DMS53 treated with DMSO at 0.1 percent for 48 hours (cell line): Measurements from ENCODE around the gene DPYD.

Experiments
- DNase-seq: peaks from one replicate; lab custom pipeline; 2025; ENCODE audit not compliant: unreplicated experiment; lab: John Stamatoyannopoulos, UW

DPYD gene

DNA sequence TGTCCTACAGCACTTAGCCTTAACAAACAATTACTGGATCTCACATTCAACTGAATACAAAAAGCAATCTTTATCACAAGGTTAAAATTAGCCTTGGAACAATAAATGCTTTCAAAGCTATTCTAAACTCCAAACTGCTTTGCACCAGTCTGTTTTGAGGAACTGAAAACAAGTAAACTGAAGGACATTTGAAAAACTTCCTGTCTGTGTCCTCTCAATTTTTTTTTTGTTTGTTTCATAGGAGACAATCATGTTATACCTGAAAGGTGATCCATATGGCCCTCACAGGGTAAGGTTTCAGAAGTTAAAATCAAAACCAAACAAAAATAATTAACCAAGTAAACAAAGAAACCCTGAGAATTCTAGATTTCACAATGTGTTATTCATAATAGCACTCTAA, 459.1 kb downstream of the DPYD start:
- DNase-seq, result no peak

DNA sequence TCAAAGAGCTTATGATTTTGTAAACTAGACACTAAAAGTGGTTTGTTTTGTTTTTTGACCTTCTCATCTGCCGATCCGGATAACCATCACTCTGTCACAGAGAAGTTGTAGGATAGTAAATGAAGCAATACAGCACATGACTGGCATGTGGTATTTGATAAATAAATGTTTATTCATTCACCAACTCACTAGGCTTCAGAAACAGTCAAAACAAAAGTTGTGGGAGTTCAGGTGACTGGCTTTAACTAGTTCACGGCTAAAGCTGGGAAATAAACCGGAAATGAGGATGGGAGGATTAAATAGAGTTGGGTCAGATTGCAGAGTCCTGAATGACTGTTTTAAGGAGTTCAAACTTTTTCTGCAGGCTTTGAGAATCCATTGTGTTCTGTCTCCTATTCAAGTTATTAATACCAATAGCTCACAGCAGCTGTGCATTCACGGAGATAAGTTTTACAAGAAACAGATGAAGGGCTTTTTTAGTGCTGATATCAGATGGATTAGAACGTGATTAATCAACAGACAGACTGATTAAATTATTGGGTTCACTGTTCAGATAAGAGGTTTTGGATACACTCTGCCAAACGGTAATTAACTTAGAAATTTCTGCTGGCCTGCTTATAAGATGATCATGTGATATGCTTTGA, 463.3 kb downstream of the DPYD start:
- DNase-seq, result no peak

DNA sequence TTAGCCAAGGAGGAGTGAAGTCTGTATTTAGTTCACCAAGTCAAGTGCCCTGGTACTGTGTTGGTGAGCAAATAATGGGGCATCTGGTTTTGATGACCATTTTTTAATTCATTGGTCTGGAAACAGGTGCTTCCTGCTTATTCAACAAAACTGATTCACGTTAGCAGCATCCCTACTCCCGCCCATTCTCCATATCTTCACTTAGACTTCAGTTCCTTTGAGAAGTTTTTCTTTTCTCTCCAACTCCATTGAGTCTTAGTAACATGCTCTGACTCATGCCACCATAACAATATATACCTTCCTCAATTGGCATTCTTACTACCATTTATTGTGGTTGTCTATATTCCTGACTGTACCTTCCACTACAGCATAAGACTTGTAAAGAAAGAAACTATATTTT, 468.9 kb downstream of the DPYD start:
- DNase-seq, result no peak

DNA sequence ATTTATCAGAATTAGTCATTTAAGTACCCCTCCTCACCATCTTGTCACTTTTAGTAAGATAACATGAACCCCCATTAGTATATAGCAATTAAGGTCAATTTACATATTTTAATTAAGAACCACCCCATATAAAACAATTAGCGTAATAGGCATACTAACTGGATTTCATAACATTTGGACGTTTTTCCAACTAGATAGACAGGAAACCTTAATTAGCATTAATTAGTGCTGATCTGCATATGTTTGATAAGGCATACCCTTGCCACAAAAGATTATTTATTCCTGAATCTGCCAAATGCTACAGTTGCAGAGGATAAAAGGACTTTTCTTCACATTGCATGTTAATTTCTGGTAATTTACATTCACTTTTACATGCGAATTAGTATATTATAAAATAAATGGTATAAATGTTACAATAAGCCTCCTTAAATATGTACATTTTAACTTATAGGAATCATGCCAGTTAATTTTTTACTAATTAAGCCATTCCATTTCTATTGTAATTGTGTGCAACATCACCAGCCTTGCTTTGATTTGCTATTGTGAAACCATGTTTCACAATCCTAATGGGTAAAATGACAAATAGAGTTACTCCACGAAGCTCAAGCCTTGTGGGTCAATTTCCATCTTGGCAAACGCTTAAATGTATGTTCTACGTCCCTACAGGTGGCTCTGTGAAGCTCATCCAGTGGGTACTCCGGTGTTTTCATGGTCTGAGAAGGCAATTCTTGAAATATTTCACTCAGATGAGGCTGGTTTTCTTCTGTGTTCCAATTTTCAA, 469.6 kb downstream of the DPYD start:
- no peak for DNase-seq

DNA sequence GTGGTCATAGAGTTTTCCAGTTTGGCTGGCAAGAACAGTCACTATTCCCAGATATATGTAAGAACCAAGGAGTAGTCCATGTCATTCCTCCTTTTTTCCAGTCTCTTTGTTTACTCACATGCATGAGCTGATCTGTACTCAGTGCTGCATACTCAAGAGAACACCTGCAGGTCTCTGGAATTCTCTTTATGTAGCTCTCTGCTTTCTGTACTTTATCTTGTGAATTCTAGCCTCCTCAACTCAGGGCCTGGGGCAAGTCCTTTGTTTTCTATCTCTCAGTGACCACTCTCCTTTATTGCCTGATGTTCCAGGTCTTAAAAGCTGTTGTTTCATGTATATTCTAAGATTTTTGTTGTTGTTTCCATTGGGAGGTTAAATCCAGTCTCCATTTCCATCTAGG, 478.9 kb downstream of the DPYD start:
- peak; percentile 28 for DNase-seq

DNA sequence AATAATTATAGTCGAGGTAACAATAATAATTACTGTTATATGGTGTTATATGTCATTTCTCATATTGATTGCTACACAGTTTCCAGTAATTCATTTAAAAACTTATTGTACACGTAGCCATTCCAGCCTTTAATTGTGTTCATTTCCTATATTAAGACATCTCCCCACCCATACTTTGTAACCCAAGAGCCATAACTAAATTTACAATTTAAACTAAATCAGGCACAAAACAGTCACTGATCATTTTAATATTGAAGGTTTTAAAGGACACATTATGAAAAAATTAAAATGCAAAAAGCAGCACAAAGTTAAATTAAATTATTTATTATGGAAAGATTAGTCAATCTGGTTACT, 487.0 kb downstream of the DPYD start:
- DNase-seq, result no peak

DNA sequence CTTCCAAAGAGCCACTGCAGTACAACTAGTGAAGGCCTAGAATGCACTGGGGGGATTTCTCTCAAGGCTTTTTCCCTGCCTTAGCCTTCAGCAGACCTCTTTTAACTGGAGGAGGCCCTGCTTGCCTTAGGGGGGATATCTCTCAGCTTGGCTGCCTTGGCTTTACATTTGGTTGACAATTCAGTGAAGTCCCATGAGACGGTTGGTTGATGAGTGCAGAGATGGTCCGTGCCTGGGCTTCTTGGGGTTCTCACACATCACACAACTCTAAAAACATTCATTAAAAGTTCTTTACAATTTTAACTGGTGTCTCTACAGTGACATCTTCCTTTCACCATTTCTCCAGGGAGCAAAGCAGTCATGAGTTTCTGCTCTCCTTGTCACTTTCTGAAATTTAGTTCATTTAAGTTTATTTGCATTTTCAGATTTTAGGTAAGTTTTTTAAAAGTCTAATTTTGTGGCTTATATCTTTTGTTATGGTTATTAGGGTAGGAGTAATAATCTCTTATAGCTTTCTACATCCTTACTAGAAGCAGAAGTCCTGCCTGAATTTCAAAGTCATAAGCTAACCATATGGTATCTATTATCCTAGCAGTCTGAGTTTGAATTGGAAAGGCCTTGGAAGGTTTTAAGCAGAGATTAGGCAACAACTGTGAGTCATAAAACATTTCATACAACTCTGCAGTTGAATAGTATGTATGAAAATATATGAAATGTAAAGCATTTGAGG, 487.6 kb downstream of the DPYD start:
- no peak for DNase-seq

DNA sequence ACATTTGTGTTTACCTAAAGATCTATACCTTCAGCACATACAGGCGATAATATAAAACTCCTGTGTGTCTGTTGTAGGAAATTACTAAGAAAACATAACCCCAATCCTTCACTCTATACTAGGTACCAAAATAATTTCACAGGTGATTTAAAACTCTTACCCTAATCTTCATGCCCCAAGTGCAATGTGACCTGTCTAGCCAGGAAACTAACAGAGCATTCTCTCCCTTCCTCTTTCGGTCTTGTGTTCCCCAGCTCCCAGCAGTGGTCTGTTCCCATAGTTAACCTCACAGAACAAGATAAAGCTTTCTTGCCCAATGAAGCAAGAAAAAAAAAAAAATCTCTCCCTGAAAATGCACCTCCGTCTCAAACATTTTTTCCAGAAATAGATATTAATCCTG, 493.5 kb downstream of the DPYD start:
- DNase-seq, result no peak

DNA sequence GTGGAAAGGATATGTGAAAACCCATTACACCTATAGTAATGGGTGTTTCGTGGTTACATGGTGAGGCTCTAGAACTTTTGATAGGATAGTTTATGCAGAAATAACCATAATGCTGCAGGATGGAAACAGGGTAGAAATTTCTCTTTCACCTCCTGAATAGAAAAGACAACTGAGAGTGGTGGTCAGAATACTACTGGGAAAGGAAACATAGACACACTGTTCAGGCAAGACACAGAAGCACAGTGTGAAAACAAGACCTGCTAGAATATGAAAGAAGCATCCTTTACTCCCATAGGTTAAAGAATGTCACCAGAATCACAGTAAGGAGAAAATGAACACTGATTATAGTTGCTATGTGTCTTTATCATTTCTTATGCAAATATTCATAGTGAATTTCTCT, 496.6 kb downstream of the DPYD start:
- DNase-seq, result no peak

DNA sequence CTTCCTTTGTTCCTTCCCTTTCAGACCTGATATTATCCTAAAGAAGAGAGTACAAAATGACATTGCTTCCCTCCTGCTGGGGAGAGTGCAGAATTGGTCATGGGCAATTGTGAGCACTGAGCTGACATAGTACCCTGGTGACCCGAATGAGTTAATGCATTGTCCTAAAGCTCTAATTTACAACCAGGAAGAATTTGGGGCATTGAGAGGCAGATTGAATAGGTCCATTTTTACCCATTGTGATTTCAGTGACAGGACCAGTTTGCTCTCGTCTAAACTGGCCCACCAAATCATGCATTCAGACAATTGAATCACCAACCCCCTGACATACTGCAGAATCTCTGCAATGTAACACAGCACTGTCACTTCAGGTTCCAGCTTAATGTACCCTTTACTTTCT, 497.4 kb downstream of the DPYD start:
- no peak for DNase-seq

DNA sequence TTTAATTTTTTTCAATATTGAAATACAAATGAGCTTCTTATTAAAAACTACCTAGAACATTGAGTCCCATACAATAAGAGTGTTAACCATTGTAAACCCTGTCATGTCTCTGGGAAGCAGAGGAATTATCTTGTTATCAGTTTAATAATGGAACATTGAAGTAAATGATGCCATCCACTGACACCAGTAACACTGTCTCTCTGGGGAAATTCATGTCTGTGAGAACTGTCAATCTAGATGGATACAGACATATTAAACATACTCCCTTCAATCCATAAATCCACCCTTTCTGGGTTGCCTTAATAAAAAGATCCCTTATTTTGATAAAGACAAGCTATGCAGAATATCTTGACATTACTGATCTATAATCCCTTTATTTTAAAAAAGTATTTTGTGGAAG, 503.2 kb downstream of the DPYD start:
- DNase-seq, result no peak

DNA sequence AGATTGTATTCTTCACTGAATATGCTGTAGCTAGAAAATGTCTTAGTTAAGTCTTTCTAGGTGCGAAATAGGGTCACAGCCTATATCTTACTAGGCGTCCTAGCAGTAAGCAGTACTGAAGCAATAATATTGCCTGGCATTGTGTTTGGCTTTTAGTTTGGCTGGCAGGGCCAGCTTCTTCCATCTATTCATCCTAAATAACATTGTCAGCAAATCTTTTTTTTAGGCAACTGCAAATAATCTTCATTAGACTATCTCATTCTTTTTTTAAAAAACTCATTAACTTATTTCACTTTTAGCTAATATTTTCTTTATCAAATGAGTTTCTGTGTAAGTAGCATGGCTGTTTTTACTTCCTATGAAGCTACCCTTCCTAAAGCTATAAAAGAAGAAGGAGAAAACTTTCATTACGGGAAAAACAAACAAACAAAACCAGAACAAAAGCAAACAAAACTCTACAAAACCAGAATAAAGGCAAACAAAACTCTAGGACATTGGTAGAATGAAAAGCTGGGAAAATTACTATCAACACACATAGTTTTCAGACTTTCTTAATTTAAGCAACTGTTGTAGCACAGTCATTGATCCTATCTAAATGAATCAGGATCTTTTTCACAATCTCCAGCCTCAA, 506.0 kb downstream of the DPYD start:
- DNase-seq, result peak; percentile 35

DNA sequence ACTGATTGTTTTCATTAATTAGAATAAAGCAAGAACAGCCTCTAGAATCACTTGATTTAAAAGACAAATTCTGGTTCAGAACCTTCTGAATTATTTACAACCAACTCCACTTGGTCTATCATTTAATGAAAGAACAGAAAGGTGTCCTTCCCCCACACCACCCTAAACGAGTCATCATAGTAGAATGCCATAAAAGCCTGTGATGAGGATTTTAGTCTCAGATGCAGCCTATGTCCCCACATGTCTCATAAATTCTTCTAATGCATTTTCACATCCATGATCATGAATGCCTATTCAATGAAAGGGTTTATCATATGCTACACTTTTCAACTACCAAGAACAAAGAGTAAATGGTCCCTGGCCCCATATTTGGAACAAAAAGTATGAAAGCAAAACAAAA, 508.1 kb downstream of the DPYD start:
- no peak for DNase-seq

DNA sequence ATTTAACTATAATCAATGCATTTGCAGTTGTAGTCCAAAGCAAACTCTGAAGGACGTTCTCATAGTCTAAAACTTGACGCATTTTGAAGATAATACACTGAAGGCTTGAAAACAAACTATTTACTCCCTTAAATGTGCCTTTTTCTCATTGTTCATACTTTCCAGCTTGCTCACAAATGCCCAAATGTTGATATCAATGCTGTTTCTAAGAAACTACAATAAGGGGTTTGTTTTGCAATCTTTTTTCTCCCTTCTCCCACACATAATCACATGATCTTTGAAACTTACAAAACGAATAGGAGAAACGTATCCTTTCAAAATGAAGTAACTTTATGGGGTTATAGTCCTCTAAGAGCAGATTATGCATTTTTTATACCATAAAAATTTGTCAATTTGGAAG, 508.7 kb downstream of the DPYD start:
- no peak for DNase-seq

DNA sequence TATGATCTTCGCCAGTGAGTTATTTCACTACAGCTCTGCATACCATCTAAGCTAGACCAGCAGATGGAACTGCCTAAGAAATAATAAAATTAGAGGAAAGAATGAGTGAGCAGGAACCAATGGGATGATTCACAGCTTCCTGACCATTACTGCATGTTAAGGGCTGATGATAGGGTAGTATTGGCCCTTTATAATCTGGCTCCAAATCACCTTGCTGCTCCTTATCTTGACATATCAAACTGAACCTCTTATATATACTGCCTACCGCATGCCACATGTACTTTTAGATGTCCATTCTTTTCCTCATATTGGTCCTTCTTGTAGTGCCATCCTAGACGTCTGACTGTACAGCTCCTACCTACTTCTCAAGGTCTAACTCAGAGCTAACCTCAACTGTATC, 524.4 kb downstream of the DPYD start:
- no peak for DNase-seq

DNA sequence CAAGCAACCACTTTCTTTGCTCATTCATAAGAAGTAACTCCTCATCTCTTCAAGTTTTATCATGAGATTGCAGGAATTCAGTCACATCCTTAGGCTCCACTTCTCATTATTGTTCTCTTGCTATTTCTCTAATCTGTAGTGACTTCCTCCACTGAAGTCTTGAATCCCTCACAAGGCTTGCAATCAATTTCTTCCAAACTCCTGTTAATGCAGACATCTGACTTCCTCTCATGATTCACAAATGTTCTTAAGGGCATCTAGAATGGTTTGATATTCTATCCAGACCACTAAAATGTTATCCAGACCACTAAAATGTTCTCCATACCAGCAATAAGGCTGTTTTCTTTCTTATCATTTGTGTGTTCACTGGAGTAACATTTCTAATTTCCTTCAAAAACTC, 528.1 kb downstream of the DPYD start:
- DNase-seq, result no peak

DNA sequence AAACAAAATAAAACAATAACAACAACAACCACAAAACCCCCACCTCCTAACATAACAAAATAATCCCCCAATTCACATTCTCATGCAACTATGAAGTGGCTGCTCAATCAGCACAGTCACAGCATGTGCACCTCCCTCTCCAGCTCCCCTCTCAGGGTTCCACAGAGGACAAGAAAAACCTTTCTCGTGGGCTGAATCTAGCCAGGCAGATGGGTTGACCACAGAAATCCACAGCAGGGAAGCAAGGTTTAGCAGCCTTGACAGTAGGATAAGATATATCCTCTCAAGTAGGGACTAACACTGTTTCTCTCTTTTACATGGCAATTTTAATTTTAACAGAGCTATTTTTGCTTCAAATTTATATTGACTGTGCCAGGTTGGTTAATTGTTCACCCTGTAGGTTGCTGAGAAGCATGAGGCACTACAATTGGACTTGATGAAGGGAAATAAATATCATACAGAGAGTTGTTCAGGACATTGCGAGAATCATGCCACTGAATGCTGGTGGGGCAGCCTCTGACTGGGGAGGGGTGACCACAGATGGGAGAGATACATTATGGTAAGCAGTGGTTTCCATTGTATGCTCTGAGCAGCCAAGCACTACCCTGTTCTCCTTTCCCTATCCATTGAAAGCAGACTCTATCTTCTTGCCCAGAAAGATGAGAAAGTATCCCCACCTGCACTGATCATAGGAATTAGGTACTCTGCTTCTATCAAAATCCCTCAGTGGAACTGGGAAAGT, 535.1 kb downstream of the DPYD start:
- DNase-seq, result no peak

DNA sequence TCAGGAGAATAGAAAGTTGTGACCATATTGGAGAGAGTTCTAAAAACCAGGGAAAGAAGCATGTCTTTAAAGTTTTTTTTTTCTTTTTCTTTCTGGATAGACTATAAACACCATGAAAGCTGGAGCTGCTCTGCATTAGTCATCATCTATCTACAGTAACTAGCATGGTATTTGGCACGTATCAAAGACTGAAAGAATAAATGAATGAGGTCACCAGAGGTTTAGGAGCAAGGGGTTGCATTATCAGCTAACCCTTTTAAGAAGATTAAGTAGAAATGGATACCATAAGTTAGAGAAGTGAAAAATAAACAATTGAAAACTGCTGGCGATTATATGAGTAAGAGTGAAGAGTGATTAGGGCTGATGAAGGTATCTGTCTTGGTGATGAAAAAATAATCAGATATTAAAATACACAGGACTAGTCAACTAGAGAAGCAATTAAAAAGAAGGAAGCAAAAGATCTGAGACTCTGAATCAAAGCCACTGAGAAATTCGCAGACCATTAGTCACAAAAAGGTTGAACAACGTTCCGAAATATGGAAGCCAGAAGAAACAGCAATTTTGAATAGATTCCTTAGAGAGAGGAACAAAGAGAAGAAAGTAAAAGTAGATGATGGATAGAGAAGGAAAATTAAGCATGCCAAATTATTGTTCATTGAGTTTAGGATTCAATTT, 536.4 kb downstream of the DPYD start:
- no peak for DNase-seq

DNA sequence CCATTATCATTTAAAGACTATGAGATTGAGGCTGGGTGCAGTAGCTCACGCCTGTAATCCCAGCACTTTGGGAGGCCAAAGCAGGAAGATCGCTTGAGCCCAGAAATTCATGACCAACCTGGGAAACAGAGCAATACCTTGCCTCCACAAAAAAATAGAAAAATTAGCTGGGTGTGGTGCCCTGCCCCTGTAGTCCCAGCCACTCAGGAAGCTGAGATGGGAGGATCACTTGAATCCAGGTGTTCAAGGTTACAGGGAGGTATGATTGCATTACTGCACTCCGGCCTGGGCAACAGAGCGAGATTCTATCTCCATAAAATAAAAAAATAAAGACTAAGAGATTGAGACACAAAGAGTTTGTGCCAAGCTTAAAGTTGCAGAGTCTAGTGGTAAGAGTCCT, 537.0 kb downstream of the DPYD start:
- no peak for DNase-seq

DNA sequence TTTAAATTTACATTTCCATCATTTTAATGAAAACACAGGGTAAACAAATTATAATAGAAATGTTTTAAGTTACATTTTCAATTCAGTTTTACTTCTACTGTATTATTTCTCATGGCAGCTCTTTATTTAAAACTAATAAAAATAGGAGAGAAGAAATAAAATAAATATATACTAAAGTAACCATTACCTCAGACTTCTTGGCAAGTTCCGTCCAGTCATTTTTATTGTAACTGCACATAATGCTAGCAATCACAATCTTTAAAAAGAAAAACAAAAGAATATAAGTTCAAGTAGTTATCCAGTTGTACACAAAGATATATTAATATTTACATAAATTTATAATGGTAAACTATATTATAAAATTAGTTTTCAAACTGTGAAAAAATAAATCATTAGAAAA, 538.6 kb downstream of the DPYD start:
- no peak for DNase-seq
